A549 (cell line): ENCODE data around the gene XYLT1.

Experiments
- CTCF ChIP-seq: fragments of >200 bp; sonication (Bioruptor Twin); formaldehyde crosslinking; IDR thresholded peaks from 3 replicates; pipeline ENCODE4 v1.5.1; 2016
- HDAC2 ChIP-seq: fragments of 200-600 bp; sonication (generic); IDR thresholded peaks from 2 replicates; pipeline ENCODE4 v1.6.1; 2016
- JUNB ChIP-seq: fragments of >200 bp; sonication (Bioruptor Twin); formaldehyde crosslinking; IDR thresholded peaks from 2 replicates; pipeline ENCODE4 v1.6.1; 2016
- PHF8 ChIP-seq: fragments of 200-600 bp; sonication (generic); IDR thresholded peaks from 2 replicates; pipeline ENCODE4 v1.6.1; 2016; ENCODE audit warnings: low read depth, mild to moderate bottlenecking, antibody characterized with exemption, moderate library complexity, borderline replicate concordance
- POLR2A ChIP-seq: IDR thresholded peaks from 2 replicates; pipeline ENCODE4 v1.6.1; 2012; ENCODE audit warnings: mild to moderate bottlenecking, low read length
- TF ChIP-seq, protein P1 (sequence below): IDR thresholded peaks from 2 replicates; pipeline ENCODE4 v1.6.1; 2012
- TF ChIP-seq, protein P2 (sequence below): fragments of 450-650 bp; IDR thresholded peaks from 2 replicates; pipeline ENCODE4 v1.6.1; 2014; ENCODE audit warnings: antibody characterized with exemption

GRCh38 chr16:17080105-17080504 is 390.7 kb downstream of the XYLT1 start:
- TF ChIP-seq JUNB (no peak), CTCF (no peak), HDAC2 (no peak), POLR2A (no peak), PHF8 (no peak)
- TF ChIP-seq, protein P1, sequence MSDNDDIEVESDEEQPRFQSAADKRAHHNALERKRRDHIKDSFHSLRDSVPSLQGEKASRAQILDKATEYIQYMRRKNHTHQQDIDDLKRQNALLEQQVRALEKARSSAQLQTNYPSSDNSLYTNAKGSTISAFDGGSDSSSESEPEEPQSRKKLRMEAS = no peak
- TF ChIP-seq, protein P2, sequence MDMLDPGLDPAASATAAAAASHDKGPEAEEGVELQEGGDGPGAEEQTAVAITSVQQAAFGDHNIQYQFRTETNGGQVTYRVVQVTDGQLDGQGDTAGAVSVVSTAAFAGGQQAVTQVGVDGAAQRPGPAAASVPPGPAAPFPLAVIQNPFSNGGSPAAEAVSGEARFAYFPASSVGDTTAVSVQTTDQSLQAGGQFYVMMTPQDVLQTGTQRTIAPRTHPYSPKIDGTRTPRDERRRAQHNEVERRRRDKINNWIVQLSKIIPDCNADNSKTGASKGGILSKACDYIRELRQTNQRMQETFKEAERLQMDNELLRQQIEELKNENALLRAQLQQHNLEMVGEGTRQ = no peak
